Muscle layer of duodenum (tissue), 2 donors: ENCODE data around the gene ABCC1.

Experiments
- H3K27ac ChIP-seq: one replicate; pipeline ENCODE4 v1.7.0; 2013; ENCODE audit warnings: mild to moderate bottlenecking, low read length
- H3K27me3 ChIP-seq: one replicate; pipeline ENCODE4 v1.7.0; 2013; ENCODE audit warnings: low read depth, mild to moderate bottlenecking, control low read depth, low read length
- H3K36me3 ChIP-seq, 2 donors: one replicate each; pipeline ENCODE4 v1.7.0; 2013; ENCODE audit warnings: low read length in 2 of 2, control low read depth in 1 of 2, mild to moderate bottlenecking in 1 of 2; ENCODE audit not compliant: insufficient read depth in 2 of 2, control insufficient read depth in 1 of 2
- H3K4me1 ChIP-seq, 2 donors: one replicate each; pipeline ENCODE4 v1.7.0; 2013; ENCODE audit warnings: low read length in 2 of 2, mild to moderate bottlenecking in 2 of 2, control low read depth in 1 of 2, moderate library complexity in 1 of 2; ENCODE audit not compliant: insufficient read depth in 2 of 2, control insufficient read depth in 1 of 2
- H3K4me3 ChIP-seq, 2 donors: one replicate each; pipeline ENCODE4 v1.7.0; 2013; ENCODE audit warnings: low read length in 2 of 2, low read depth in 1 of 2, mild to moderate bottlenecking in 1 of 2
- H3K9me3 ChIP-seq, 2 donors: one replicate each; pipeline ENCODE4 v1.7.0; 2013; ENCODE audit warnings: low read length in 2 of 2, control low read depth in 1 of 2, mild to moderate bottlenecking in 1 of 2; ENCODE audit not compliant: control insufficient read depth in 1 of 2
- donor health status: healthy.

The ABCC1 gene

DNA sequence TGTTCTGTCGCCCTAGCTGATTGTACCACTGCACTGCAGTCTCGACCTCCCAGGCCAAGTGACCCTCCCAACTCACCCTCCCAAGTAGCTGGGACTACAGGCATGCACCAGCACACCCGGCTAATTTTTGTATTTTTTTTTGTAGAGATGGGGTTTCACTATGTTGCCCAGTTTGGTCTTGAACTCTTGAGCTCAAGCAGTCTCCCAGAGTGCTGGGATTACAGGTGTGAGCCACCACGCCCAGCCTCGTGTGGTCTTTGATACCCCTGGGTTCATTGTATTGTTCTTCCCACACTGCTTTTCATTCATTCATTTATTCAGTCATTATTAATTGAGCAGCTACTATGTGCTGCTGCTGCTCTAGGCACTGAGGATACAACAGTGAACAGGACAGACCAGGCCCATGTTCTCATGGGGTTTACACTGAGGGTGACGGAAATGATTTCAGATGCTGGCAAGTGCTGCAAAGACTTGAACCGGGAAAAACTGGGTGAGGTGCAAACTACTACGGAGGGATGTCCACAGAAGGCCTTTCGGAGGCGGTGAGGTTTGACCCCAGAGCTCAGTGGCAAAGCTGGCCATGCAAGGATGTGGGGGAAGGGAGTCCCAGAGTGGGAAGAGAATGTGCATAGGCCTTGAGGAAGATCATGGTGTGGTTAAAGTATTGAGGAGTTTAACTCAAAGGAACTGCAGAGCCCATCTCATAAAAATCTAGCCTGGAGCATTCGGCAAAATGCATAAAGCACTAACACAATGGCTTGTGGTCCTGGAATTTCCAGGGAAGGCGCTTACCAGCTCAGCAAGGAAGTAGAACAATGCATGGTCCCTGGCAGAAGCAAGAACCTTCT lies 10.9 kb downstream of the ABCC1 start:
- Histone ChIP-seq H3K27ac (no peak overlapping the region), H3K36me3 (no peaks in the 10 kb centered on the region)

GRCh38 chr16:15961060-15961511 lies 11.7 kb downstream of the ABCC1 start:
- H3K27ac ChIP-seq, result peak overlapping the region; percentile 39

More for the DNA sequence above, 10.9 kb downstream of the ABCC1 start:
- Histone ChIP-seq H3K4me1 (peaks cover 0 to 22% of the 10 kb centered on the region in 2 donors), H3K9me3 (no peaks in the 10 kb centered on the region), H3K4me3 (no peak overlapping the region), H3K27me3 (no peaks in the 10 kb centered on the region)

DNA sequence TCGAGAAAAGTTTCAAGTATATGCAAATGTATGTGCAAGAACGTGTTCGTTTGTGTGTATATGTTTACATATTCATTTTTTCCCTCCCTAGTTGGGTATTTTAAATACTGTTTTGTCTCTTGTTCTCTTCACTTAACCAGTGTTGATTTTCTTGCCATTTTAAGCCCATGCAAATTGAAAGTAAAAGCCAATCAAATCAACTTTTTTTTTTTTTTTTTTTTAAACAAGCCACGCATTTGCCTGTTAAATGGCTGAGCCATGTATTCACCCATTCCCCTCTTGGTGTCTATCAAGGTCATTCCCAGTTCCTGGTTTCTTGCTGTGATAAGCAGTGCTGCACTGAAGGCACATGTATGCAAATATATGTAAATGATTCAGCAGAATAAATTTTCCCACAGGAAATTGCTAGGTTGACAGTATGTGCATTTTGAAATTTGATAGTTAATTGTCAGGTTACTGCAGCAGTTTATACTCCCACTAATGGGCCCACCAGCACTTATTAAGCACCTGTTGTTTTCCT lies 12.2 kb downstream of the ABCC1 start:
- Histone ChIP-seq H3K4me3 (no peak overlapping the region), H3K9me3 (no peaks in the 10 kb centered on the region), H3K27ac (peak overlapping the region; percentile 39), H3K27me3 (no peaks in the 10 kb centered on the region), H3K36me3 (no peaks in the 10 kb centered on the region), H3K4me1 (peaks cover 0 to 29% of the 10 kb centered on the region in 2 donors)

More at GRCh38 chr16:15961060-15961511, 11.7 kb downstream of the ABCC1 start:
- Histone ChIP-seq H3K27me3 (no peaks in the 10 kb centered on the region), H3K36me3 (no peaks in the 10 kb centered on the region), H3K4me1 (peaks cover 0 to 24% of the 10 kb centered on the region in 2 donors), H3K9me3 (no peaks in the 10 kb centered on the region), H3K4me3 (no peak overlapping the region)

DNA sequence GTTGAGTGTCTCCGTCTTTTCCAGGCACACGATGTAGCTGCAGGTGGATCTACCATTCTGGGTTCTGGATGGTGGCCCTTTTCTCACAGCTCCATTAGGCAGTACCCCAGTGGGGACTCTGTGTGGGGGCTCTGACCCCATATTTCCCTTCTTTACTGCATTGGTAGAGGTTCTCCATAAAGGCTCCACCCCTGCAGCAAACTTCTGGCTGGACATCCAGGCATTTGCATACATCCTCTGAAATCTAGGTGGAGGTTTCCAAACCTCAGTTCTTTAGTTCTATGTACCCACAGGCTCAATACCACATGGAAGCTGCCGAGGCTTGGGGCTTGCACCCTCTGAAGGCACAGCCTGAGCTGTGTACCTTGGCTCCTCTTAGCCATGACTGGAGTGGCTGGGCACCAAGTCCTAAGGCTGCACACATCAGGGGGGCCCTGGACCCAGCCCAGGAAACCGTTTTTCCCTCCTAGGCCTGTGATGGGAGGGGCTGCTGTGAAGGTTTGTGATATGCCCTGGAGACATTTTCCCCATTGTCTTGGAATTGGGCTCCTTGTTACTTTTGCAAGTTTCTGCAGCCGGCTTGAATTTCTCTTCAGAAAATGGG lies 14.0 kb downstream of the ABCC1 start:
- Histone ChIP-seq H3K27me3 (no peaks in the 10 kb centered on the region), H3K27ac (no peak overlapping the region), H3K4me1 (peaks cover 0 to 35% of the 10 kb centered on the region in 2 donors), H3K36me3 (no peaks in the 10 kb centered on the region), H3K9me3 (no peaks in the 10 kb centered on the region), H3K4me3 (no peak overlapping the region)

DNA sequence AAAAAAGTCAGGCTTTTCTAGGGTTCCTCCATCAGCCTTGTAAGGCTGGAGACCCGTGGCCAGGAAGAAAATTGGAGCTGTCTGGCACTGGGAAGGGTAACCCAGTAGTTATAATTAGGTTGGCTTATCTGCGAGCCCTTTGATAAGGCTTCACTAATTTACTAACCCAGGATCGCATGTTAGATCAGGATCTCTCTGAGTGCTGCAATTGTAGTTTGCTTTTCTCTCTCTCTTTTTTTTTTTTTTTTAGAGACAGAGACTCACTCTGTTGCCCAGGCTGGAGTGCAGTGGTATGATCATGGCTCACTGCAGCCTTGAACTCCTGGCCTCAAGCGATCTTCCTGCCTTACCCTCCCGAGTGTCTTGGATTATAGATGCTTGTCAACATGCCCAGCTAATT lies 17.0 kb downstream of the ABCC1 start:
- Histone ChIP-seq H3K27me3 (no peaks in the 10 kb centered on the region), H3K36me3 (no peaks in the 10 kb centered on the region), H3K27ac (no peak overlapping the region), H3K9me3 (no peaks in the 10 kb centered on the region), H3K4me1 (peaks cover 0 to 25% of the 10 kb centered on the region in 2 donors), H3K4me3 (no peak overlapping the region)

- Histone ChIP-seq H3K4me3 (no peak overlapping the region), H3K27me3 (no peaks in the 10 kb centered on the region), H3K27ac (no peak overlapping the region), H3K36me3 (peaks cover 0 to 2% of the 10 kb centered on the region in 2 donors), H3K4me1 (peaks cover 0 to 21% of the 10 kb centered on the region in 2 donors), H3K9me3 (peaks cover 0 to under 1% of the 10 kb centered on the region in 2 donors)
These were observed 17.6 kb downstream of the ABCC1 start for GRCh38 chr16:15966836-15967546.

GRCh38 chr16:15967655-15968315 lies 18.4 kb downstream of the ABCC1 start:
- peaks cover 0 to 6% of the 10 kb centered on the region in 2 donors for H3K36me3 ChIP-seq
- H3K27ac ChIP-seq, result no peak overlapping the region
- H3K4me1 ChIP-seq, result peaks cover 0 to 20% of the 10 kb centered on the region in 2 donors
- peaks cover 5 to 6% of the 10 kb centered on the region in 2 donors for H3K9me3 ChIP-seq
- H3K27me3 ChIP-seq, result no peaks in the 10 kb centered on the region
- no peak overlapping the region for H3K4me3 ChIP-seq

DNA sequence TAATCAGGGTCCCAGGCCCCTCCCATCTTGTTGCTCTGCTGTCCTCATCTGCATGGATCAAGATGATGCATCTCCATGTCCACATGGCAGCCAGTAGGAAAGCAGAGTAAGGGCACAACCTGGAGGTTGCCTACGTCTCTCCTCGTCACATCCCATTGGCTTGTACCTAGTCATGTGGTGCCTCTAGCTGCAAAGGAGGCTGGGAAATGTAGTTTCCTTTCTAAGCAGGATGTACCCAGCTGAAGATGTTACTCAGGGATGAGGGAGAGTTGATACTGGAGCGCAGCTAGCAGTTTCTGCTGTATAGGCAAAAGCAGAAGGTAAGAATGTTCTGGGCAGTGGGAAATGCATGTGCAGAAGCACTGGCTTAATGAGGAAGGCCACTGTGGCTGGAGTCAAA lies 20.8 kb downstream of the ABCC1 start:
- H3K36me3 ChIP-seq, result peaks cover 0 to 6% of the 10 kb centered on the region in 2 donors
- no peaks in the 10 kb centered on the region for H3K27me3 ChIP-seq
- no peak overlapping the region for H3K4me3 ChIP-seq
- H3K27ac ChIP-seq, result no peak overlapping the region
- H3K4me1 ChIP-seq, result peaks cover 5 to 17% of the 10 kb centered on the region in 2 donors
- peaks cover 6 to 8% of the 10 kb centered on the region in 2 donors for H3K9me3 ChIP-seq

- Histone ChIP-seq H3K27ac (no peak overlapping the region), H3K4me1 (peaks cover 5 to 20% of the 10 kb centered on the region in 2 donors), H3K36me3 (peaks cover 0 to 6% of the 10 kb centered on the region in 2 donors), H3K9me3 (peaks cover 6 to 8% of the 10 kb centered on the region in 2 donors), H3K27me3 (no peaks in the 10 kb centered on the region), H3K4me3 (no peak overlapping the region)
These were observed 21.5 kb downstream of the ABCC1 start for GRCh38 chr16:15970743-15971439.

- H3K36me3 ChIP-seq, result peaks cover 0 to 6% of the 10 kb centered on the region in 2 donors
- no peak overlapping the region for H3K4me3 ChIP-seq
- no peak overlapping the region for H3K27ac ChIP-seq
- no peaks in the 10 kb centered on the region for H3K27me3 ChIP-seq
- H3K9me3 ChIP-seq, result peaks cover 6 to 8% of the 10 kb centered on the region in 2 donors
- peaks cover 5 to 16% of the 10 kb centered on the region in 2 donors for H3K4me1 ChIP-seq
These were observed 22.0 kb downstream of the ABCC1 start for GRCh38 chr16:15971440-15971815.
